GM21717 (cell line): ENCODE results near the gene ADAM23.

ENCODE experiments used
- ATAC-seq: cut with Tn5 transposase; IDR thresholded peaks from one replicate; pipeline ENCODE4 v1.9.1; 2021; ENCODE audit warnings: mild to moderate bottlenecking, moderate library complexity; ENCODE audit not compliant: unreplicated experiment

The ADAM23 gene

DNA sequence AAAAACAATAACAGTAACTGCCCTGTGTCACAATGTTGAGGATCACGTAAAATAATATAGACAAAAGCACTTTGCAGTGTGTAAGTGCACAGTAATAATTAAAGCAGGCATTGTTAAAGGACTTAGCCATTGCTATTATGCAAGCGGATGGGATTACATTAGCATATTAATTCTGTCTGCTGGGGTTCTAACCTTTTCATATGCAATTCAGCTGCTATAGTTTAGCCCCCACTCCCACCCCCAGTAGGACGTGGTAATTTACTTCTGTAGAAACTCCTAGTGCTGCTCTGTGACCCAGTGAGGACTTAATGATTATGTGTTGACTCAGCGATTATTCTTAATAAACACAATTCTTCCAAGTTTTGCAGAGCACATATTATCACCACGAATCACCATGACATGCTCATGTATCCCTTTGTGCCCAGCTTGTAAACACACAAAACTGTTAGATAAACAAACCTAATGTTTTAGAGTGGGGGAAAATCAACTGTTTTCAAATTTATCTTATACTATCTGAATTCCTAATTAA lies 5.1 kb upstream of the ADAM23 start:
- no peak for ATAC-seq

- no peak for ATAC-seq
Measured at GRCh38 chr2:206442474-206442832, 879 bp upstream of the ADAM23 start.

DNA sequence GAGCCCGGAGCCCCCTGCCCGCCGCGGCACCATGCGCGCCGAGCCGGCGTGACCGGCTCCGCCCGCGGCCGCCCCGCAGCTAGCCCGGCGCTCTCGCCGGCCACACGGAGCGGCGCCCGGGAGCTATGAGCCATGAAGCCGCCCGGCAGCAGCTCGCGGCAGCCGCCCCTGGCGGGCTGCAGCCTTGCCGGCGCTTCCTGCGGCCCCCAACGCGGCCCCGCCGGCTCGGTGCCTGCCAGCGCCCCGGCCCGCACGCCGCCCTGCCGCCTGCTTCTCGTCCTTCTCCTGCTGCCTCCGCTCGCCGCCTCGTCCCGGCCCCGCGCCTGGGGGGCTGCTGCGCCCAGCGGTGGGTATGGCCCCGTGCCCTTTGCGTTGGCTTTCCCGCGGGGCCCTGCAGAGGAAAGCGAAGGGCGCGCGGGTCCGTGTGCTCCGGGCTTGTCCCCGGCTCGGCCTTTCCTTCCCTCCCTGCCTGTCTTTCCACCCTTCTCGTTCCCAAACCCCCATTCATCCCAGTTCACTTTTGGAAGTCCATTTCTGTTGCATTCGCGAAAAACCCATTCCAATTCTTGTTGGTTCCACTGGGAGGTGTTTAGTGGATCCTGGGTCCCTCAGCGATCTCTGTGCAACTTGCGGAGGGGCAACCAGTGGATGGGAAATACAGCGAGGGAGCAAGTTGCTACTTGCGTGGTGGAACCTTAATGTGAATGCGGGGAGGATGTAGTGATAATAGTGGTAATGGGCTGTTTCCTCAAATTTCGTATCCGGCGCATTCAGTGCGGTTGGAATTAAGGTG lies 599 bp downstream of the ADAM23 start:
- ATAC-seq: peak; percentile 42

DNA sequence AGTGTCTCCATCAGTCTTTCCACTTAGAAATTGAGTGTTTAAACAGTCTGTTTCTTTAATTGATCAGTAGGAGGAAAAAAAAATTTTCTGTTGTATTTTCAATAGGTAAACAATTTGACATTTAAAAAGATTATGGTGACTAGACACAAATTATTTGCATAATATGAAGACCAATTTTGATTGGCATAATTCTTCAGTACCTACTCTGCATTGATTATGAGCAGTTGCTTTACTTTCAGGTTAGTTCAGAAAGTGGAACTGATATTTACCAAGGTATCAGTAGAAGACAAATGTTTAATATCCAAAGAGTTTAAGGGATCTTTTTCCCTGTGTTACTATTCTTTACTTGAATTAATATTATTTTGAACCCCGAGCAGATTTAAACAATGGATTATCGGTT lies 2.6 kb downstream of the ADAM23 start:
- peak; percentile 46 for ATAC-seq

DNA sequence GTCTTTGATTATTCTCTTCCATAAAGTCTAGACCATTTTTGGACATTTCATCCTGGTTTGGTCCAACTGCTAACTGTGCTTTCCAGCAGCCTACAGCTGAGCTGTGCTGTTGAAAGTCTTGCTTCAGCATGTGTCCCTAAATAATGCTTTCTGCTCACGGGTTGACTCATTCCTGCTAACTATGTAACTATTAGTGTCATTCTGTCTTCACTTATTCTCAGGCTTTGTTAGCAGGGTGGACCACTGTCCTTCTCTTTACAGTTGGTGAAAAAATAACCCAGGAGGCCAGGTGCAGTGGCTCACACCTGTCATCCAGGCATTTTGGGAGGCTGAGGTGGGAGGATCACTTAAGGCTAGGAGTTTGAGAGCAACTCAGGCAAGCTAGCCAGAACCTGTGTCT lies 8.9 kb downstream of the ADAM23 start:
- peak; percentile 74 for ATAC-seq

DNA sequence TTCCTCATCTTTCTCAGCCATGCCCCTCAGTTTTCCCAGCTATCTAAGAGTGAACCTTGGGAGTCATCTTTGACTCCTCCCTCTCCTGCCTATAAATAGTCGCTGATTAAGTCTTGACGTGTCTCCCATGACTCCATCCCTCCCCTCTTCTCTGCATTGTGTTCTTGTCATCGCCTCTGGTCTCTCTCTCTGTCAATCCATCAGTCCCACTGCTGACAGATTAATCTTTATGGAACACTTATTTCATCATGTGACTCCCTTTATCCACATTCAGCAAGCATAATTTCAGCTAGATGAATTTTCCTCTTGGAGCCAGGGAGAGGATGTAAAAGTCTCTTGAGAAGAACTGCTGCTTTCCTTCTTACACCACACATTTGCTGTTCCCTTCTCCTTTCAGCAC lies 9.4 kb downstream of the ADAM23 start:
- ATAC-seq: no peak

DNA sequence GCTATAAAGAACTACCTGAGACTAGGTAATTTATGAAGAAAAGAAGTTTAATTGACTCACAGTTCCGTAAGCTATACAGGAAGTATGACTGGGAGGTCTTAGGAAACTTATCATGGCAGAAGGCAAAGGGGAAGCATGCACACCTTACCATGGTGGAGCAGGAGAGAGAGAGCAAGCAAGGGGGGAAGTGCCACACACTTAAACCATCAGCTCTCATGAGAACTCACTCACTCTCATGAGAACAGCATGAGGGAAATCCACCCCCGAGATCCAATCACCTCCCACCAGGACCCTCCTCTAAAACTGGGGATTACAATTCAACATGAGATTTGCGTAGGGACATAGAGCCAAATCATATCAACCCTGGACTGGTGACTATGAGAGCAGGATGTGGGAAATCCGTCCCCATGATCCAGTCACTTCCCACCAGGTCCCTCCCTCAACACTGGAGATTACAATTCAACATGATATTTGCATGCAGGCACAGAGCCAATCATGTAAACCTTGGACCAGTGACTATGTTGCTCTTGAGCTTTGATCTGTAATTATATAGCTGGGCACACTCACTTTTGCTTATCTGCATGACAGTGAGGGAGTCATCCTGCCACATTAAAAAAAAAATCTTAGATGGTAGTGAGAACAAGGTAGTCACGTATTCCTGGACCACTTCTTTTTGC lies 12.9 kb downstream of the ADAM23 start:
- ATAC-seq: no peak

DNA sequence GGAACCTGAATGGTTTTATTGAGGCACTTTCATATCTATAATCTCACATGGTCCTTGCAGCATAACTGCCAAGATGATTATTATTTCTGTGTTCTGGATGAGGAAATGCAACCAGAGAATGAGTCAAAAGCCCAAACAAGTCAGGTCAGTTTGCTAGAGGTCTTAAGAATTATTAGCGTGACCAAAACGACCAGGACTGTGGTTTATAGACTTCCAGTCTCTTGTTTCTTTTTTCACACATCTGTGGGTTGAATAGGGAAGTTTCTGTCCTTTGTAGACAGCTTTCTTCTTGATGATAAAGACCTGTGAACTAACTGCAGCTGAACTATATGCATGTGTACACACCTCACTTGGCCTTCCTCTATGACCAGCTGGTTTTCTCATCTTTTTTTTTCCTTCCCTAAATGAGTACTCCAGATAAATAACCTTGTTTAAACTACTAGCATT lies 13.9 kb downstream of the ADAM23 start:
- ATAC-seq: peak; percentile 92

- ATAC-seq: no peak
Measured at GRCh38 chr2:206462240-206462854, 19.0 kb downstream of the ADAM23 start.

GRCh38 chr2:206463685-206464084 lies 20.4 kb downstream of the ADAM23 start:
- ATAC-seq: no peak

DNA sequence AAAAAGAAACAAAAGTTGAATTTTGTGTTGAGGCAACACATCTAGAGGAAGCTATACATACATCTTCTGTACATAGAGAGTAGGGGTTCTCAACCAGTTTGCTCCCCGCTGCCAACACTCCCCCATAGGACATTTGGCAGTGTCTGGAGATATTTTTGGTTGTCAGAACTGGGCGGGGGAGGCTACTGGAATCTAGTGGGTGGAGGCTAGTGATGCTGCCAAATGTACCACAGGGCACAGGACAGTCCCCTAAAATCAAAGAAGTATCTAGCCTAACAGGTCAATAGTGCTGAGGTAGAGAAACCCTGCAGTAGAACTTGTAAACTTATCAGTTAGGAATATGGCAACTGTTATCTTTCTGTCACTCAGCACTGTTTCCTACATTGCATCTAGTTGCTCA lies 21.3 kb downstream of the ADAM23 start:
- no peak for ATAC-seq

- peak; percentile 59 for ATAC-seq
Measured at GRCh38 chr2:206471524-206472062, 28.3 kb downstream of the ADAM23 start.

- ATAC-seq: peak; percentile 24
Measured at GRCh38 chr2:206472094-206472493, 28.8 kb downstream of the ADAM23 start.

GRCh38 chr2:206474099-206474498 lies 30.8 kb downstream of the ADAM23 start:
- ATAC-seq: no peak

GRCh38 chr2:206477296-206477695 lies 34.0 kb downstream of the ADAM23 start:
- no peak for ATAC-seq

DNA sequence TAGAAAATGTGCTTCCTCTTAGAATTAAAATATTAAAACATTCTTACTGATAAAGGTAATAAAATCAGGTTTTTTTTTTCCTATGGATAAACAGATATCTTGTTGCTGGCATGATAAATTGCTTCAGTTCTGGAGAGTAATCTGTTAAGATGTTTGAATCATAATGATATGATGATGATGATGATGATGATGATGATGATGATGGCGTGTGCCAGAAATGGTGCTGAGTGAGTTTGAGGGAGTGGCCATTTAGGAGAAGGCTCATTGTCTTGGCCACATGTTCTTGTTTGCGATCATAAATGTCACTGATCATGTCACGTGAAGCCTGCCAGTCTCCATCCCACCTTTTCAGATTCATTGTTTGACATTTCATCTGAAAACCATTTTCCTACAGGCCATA lies 35.0 kb downstream of the ADAM23 start:
- ATAC-seq: no peak

- no peak for ATAC-seq
Measured at GRCh38 chr2:206480161-206480560, 36.8 kb downstream of the ADAM23 start.

DNA sequence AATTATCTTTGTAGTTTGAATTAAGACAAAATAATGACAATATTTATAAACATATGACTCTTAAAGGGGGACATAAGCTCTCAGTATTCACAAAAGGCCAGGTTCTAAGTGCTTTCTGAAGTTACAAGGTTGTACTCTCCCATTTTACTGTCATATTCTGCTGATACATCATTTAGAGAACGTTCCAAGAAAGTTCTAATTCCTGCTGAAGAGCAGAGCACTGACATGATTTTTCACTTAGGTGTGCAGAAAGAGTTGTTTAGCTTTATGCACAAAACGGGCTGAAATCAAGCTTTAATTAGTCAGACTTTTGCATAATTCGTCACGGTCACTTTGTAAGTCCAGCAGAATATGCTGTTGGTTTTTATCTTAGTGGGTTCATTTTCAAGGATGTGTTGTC lies 37.3 kb downstream of the ADAM23 start:
- ATAC-seq: no peak

DNA sequence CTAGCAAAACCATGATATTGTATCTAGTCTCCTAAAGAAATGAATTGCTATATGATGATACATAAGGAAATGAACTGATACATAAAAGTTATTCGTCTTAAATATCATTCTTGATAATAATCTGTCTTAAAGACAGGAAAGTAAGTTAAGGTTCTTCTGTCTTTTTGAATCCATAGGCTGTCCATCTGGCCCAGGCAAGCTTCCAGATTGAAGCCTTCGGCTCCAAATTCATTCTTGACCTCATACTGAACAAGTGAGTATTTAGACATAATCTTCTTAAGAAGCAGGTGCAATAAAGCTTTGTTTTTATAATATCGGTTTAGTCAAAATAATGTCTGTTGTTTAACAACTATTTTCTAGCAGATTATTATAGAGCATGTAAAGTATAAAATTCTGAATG lies 37.7 kb downstream of the ADAM23 start:
- ATAC-seq: no peak

- no peak for ATAC-seq
Measured at GRCh38 chr2:206482123-206482522, 38.8 kb downstream of the ADAM23 start.

GRCh38 chr2:206482633-206483032 lies 39.3 kb downstream of the ADAM23 start:
- no peak for ATAC-seq

- no peak for ATAC-seq
Measured at GRCh38 chr2:206488053-206488452, 44.7 kb downstream of the ADAM23 start.
